ENCODE results near the gene CDK14. TPM values are rescaled to one million over a fixed set of nuclear protein-coding genes. Genes with fewer than 3 reads are reported as not detected.

The CDK14 gene
- total and polyA plus RNA-seq, 4 donors = 4.2 to 12.4 (median 7.4) TPM

DNA sequence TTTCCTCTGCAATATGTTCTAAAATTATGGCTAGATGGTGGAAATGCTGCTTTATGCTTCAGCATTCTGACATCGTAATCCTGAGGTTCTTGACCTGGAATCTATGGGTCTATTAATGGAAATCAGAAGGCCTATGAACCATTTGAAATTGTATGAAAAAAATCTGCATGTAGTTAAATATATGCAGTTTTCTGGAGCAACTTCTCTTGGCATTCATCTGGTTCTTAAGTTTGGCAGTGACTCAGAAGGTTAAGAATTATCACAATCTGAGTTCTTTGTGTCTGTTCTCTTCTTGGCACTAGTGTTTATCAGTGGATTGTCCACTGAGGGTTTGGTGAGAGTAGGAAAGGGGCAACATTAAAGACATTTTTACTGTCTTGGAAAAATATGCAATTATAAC is 597.0 kb downstream of the CDK14 start:
- no peaks in the 10 kb centered on the region for H3K27me3 ChIP-seq (ENCODE audit: control insufficient read depth in 4 of 4, insufficient read depth in 4 of 4, low read length in 3 of 4)
- no peaks in the 10 kb centered on the region for H3K36me3 ChIP-seq (ENCODE audit: control insufficient read depth in 4 of 4, insufficient read depth in 3 of 4, low read depth in 1 of 4, low read length in 3 of 4)
- no peak overlapping the region for H3K9ac ChIP-seq (ENCODE audit: low read depth in 1 of 2, low read length in 2 of 2)
- no peak overlapping the region for H3K27ac ChIP-seq (ENCODE audit: low read depth in 1 of 2, low read length in 2 of 2)
- H3K9me3 ChIP-seq (ENCODE audit: control insufficient read depth in 4 of 4, low read length in 3 of 4) = no peaks in the 10 kb centered on the region
- H3K4me1 ChIP-seq (ENCODE audit: control insufficient read depth in 4 of 4, insufficient read depth in 4 of 4, low read length in 3 of 4) = no peaks in the 10 kb centered on the region
- 90% methylated on average over 1 of the region's 1 CpG for WGBS
- no peak overlapping the region for H3K4me3 ChIP-seq (ENCODE audit: low read depth in 1 of 3, low read length in 3 of 3)
- TF ChIP-seq FOXA1 (IDR thresholded peaks at IDR 0.05) = no peak
- TF ChIP-seq, protein P1, sequence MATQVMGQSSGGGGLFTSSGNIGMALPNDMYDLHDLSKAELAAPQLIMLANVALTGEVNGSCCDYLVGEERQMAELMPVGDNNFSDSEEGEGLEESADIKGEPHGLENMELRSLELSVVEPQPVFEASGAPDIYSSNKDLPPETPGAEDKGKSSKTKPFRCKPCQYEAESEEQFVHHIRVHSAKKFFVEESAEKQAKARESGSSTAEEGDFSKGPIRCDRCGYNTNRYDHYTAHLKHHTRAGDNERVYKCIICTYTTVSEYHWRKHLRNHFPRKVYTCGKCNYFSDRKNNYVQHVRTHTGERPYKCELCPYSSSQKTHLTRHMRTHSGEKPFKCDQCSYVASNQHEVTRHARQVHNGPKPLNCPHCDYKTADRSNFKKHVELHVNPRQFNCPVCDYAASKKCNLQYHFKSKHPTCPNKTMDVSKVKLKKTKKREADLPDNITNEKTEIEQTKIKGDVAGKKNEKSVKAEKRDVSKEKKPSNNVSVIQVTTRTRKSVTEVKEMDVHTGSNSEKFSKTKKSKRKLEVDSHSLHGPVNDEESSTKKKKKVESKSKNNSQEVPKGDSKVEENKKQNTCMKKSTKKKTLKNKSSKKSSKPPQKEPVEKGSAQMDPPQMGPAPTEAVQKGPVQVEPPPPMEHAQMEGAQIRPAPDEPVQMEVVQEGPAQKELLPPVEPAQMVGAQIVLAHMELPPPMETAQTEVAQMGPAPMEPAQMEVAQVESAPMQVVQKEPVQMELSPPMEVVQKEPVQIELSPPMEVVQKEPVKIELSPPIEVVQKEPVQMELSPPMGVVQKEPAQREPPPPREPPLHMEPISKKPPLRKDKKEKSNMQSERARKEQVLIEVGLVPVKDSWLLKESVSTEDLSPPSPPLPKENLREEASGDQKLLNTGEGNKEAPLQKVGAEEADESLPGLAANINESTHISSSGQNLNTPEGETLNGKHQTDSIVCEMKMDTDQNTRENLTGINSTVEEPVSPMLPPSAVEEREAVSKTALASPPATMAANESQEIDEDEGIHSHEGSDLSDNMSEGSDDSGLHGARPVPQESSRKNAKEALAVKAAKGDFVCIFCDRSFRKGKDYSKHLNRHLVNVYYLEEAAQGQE (IDR thresholded peaks at IDR 0.05) = no peak
- TF ChIP-seq RXRA (IDR thresholded peaks at IDR 0.05) = no peak
- TF ChIP-seq, protein P2, sequence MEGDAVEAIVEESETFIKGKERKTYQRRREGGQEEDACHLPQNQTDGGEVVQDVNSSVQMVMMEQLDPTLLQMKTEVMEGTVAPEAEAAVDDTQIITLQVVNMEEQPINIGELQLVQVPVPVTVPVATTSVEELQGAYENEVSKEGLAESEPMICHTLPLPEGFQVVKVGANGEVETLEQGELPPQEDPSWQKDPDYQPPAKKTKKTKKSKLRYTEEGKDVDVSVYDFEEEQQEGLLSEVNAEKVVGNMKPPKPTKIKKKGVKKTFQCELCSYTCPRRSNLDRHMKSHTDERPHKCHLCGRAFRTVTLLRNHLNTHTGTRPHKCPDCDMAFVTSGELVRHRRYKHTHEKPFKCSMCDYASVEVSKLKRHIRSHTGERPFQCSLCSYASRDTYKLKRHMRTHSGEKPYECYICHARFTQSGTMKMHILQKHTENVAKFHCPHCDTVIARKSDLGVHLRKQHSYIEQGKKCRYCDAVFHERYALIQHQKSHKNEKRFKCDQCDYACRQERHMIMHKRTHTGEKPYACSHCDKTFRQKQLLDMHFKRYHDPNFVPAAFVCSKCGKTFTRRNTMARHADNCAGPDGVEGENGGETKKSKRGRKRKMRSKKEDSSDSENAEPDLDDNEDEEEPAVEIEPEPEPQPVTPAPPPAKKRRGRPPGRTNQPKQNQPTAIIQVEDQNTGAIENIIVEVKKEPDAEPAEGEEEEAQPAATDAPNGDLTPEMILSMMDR (IDR thresholded peaks at IDR 0.05; ENCODE audit: low read depth, low read length, missing input control) = no peak
- no peak for TF ChIP-seq JUND (IDR thresholded peaks at IDR 0.05)
- TF ChIP-seq, protein P3, sequence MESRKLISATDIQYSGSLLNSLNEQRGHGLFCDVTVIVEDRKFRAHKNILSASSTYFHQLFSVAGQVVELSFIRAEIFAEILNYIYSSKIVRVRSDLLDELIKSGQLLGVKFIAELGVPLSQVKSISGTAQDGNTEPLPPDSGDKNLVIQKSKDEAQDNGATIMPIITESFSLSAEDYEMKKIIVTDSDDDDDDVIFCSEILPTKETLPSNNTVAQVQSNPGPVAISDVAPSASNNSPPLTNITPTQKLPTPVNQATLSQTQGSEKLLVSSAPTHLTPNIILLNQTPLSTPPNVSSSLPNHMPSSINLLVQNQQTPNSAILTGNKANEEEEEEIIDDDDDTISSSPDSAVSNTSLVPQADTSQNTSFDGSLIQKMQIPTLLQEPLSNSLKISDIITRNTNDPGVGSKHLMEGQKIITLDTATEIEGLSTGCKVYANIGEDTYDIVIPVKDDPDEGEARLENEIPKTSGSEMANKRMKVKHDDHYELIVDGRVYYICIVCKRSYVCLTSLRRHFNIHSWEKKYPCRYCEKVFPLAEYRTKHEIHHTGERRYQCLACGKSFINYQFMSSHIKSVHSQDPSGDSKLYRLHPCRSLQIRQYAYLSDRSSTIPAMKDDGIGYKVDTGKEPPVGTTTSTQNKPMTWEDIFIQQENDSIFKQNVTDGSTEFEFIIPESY (IDR thresholded peaks at IDR 0.05) = no peak
- TF ChIP-seq FOXA2 (IDR thresholded peaks at IDR 0.05) = no peak
- no peak for TF ChIP-seq HNF4A (conservative IDR thresholded peaks at IDR 0.05)
- no peak for TF ChIP-seq RAD21 (IDR thresholded peaks at IDR 0.05)
- TF ChIP-seq, protein P4, sequence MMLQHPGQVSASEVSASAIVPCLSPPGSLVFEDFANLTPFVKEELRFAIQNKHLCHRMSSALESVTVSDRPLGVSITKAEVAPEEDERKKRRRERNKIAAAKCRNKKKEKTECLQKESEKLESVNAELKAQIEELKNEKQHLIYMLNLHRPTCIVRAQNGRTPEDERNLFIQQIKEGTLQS (IDR thresholded peaks at IDR 0.05) = no peak
- no peak for TF ChIP-seq TAF1 (conservative IDR thresholded peaks at IDR 0.05)
- TF ChIP-seq HNF4G (IDR thresholded peaks at IDR 0.05) = no peak
- no peak for DNase-seq (ENCODE audit: low spot score)

DNA sequence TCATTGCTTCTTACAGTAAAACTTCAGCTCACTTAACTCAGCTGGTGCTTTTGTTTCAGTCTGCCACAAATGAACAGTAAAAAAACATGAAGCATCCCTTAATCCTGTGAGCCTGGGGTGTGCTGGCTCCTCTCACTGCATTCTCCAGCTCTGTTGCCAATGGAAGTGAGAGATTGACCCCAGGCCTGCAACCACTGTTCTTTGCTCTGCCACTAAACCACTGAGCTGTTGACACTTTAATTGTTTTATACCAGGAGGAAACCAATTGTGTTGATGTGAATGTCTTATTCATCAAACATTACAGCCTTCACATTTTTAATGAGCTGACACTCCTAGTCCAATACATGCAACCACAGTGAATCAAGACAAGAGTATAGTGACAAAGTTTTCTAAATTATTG is 598.7 kb downstream of the CDK14 start:
- Histone ChIP-seq H3K27ac (ENCODE audit: low read depth in 1 of 2, low read length in 2 of 2) (no peak overlapping the region), H3K27me3 (ENCODE audit: control insufficient read depth in 4 of 4, insufficient read depth in 4 of 4, low read length in 3 of 4) (no peaks in the 10 kb centered on the region), H3K9ac (ENCODE audit: low read depth in 1 of 2, low read length in 2 of 2) (no peak overlapping the region), H3K4me1 (ENCODE audit: control insufficient read depth in 4 of 4, insufficient read depth in 4 of 4, low read length in 3 of 4) (no peaks in the 10 kb centered on the region), H3K9me3 (ENCODE audit: control insufficient read depth in 4 of 4, low read length in 3 of 4) (no peaks in the 10 kb centered on the region), H3K36me3 (ENCODE audit: control insufficient read depth in 4 of 4, insufficient read depth in 3 of 4, low read depth in 1 of 4, low read length in 3 of 4) (no peaks in the 10 kb centered on the region), H3K4me3 (ENCODE audit: low read depth in 1 of 3, low read length in 3 of 3) (no peak overlapping the region)
- TF ChIP-seq HNF4G (IDR thresholded peaks at IDR 0.05) (no peak), NR2F2 (IDR thresholded peaks at IDR 0.05) (no peak), JUND (IDR thresholded peaks at IDR 0.05) (no peak), RXRA (IDR thresholded peaks at IDR 0.05) (no peak), GABPA (IDR thresholded peaks at IDR 0.05 in 1 of 2, conservative IDR thresholded peaks at IDR 0.05 in 1 of 2) (no peak), TAF1 (conservative IDR thresholded peaks at IDR 0.05) (no peak), RAD21 (IDR thresholded peaks at IDR 0.05) (no peak), EGR1 (IDR thresholded peaks at IDR 0.05; ENCODE audit: low read depth in 2 of 2) (no peak)
- TF ChIP-seq, protein P1 (IDR thresholded peaks at IDR 0.05) = no peak
- TF ChIP-seq, protein P5, sequence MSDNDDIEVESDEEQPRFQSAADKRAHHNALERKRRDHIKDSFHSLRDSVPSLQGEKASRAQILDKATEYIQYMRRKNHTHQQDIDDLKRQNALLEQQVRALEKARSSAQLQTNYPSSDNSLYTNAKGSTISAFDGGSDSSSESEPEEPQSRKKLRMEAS (IDR thresholded peaks at IDR 0.05) = no peak
- TF ChIP-seq, protein P3 (IDR thresholded peaks at IDR 0.05) = no peak
- no peak for DNase-seq (ENCODE audit: low spot score)
